Stimulated activated CD4-positive, alpha-beta T cell treated with anti-CD3 and anti-CD28 coated beads, Interleukin-4, amount 100 ng/mL, for 48 hours (primary cell): ENCODE data around the gene HCRTR1.

ENCODE experiments used
- DNase-seq, 2 donors: peaks; one replicate each; pipeline ENCODE4 v3.0.0-alpha.2; 2020; ENCODE audit warnings: low read depth in 2 of 2

HCRTR1 gene

GRCh38 chr1:31617218-31617915 is at the start of gene HCRTR1:
Gene HCRTR1, plus strand, starts transcription at chr1:31617689. Its CDS starts 1,504 bp downstream, at chr1:31619193.
- DNase-seq, result no peak

- DNase-seq, result no peak
Measured at GRCh38 chr1:31567956-31568570, 49.4 kb upstream of the HCRTR1 start.

- no peak for DNase-seq
Measured at GRCh38 chr1:31568895-31569595, 48.4 kb upstream of the HCRTR1 start.

- DNase-seq, result no peak
Measured at GRCh38 chr1:31569596-31570173, 47.8 kb upstream of the HCRTR1 start.

- DNase-seq, result no peak
Measured at GRCh38 chr1:31570228-31570627, 47.3 kb upstream of the HCRTR1 start.

GRCh38 chr1:31570906-31571305 is 46.6 kb upstream of the HCRTR1 start:
- no peak for DNase-seq

- no peak for DNase-seq
Measured at GRCh38 chr1:31571340-31572295, 45.9 kb upstream of the HCRTR1 start.

GRCh38 chr1:31572323-31573104 is 45.0 kb upstream of the HCRTR1 start:
- DNase-seq, result no peak

- no peak for DNase-seq
Measured at GRCh38 chr1:31573261-31573660, 44.2 kb upstream of the HCRTR1 start.

GRCh38 chr1:31574749-31575368 is 42.6 kb upstream of the HCRTR1 start:
- DNase-seq, result no peak

- DNase-seq, result no peak
Measured at GRCh38 chr1:31575369-31576140, 41.9 kb upstream of the HCRTR1 start.

- DNase-seq, result no peak
Measured at GRCh38 chr1:31576201-31576669, 41.3 kb upstream of the HCRTR1 start, which contains the start of gene TINAGL1. Gene TINAGL1, plus strand, starts transcription at chr1:31576515. Its CDS starts 634 bp downstream, at chr1:31577149.

- no peak for DNase-seq
Measured at GRCh38 chr1:31576743-31577455, 40.6 kb upstream of the HCRTR1 start.

- no peak for DNase-seq
Measured at GRCh38 chr1:31577515-31578192, 39.8 kb upstream of the HCRTR1 start.

GRCh38 chr1:31579374-31579773 is 38.1 kb upstream of the HCRTR1 start:
- no peak for DNase-seq

GRCh38 chr1:31580513-31580870 is 37.0 kb upstream of the HCRTR1 start:
- DNase-seq, result no peak

- DNase-seq, result no peak
Measured at GRCh38 chr1:31580891-31581603, 36.4 kb upstream of the HCRTR1 start.
